ENCODE results near the gene SPEM3.

DNA sequence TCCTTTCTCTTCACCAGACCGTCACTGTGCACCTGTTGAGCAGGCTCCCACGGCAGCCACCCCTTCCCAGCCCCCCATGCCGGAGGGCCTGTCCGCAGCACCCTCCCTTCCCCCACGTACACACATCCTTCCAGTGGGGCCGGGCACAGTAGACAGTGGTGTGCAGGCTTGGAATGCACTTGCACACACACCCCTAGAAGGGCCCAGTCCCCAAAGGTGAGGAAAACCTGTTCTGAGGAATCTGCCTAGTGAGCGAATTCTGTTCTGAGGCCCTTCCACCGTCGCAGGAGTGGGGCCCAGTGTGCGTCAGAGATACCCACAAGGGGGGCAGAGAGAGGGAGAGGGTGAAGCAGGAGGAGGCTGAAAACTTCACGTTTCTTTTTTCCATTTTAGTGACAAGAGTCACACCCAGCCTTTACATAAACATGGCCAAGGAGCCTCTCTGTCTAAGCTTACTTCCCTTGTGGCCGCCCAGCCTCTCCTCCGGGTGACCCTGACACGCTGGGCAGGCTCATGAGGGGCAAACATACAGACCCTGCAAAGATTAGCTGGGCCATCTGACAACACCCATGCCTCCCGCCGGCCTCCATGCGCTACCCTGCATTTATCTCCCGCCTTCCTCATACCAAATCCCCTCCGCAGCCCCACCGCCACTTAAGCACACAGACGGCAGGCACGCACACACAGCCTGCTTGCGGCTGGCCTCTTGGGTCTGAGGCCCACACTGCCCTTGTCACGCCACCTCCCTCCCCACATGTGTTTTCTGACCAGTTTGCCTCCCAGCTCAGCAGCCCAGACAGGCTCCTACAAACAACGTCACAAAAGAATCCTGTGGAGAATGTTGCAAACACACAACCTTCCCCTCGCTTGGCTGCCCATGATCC is 49.0 kb downstream of the SPEM3 start:
- TF ChIP-seq EZH2phosphoT487 (IDR thresholded peaks at IDR 0.05; ENCODE audit: insufficient read depth, low read depth) (no peak), EZH2 (IDR thresholded peaks at IDR 0.05; ENCODE audit: insufficient read depth, poor library complexity, severe bottlenecking) (no peak)
